ENCODE data around the gene MGAT4B. TPM values are rescaled to one million over a fixed set of nuclear protein-coding genes. Genes with fewer than 3 reads are reported as not detected.
"Not testable (repeated sequence)": the region's sequence is repeated elsewhere in the genome, so short reads cannot be mapped to it uniquely, and the experiment has no call there.

Gene MGAT4B
- total RNA-seq, 4 donors from 2014 or later, result 366 to 1,291 (median 1,007) TPM

DNA sequence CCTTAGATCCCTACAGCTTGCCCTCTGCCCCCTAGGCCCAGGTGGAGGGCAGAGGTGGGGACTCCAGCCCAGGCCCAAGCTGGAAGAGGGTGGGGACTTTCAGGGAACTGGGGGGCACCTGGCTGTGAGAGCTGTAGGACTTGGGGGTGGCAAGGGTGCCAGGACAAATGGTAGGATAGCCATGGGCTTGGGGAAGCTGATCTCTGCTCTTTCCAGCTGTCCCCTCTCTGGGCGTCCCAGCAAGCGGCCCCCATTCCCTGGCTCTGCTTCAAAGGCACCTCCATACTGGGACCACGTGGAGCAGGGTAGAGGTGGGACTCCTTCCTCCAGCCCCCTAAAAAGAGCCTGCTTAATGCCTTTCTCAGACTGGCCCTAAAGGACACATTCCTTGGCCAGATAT is 12.5 kb downstream of the MGAT4B start:
- H3K27ac ChIP-seq, result peak overlapping the region in 3 of 4 donors; percentile 55 to 62 (median 61)
- peaks cover 0 to 38% (median 24%) of the 10 kb centered on the region in 4 donors for H3K4me1 ChIP-seq
- no peaks in the 10 kb centered on the region for H3K9me3 ChIP-seq
- peak overlapping the region in 2 of 4 donors; percentile 3 to 13 for H3K4me3 ChIP-seq
- no peaks in the 10 kb centered on the region for H3K27me3 ChIP-seq
- no peak for DNase-seq
- TF ChIP-seq, protein P1, sequence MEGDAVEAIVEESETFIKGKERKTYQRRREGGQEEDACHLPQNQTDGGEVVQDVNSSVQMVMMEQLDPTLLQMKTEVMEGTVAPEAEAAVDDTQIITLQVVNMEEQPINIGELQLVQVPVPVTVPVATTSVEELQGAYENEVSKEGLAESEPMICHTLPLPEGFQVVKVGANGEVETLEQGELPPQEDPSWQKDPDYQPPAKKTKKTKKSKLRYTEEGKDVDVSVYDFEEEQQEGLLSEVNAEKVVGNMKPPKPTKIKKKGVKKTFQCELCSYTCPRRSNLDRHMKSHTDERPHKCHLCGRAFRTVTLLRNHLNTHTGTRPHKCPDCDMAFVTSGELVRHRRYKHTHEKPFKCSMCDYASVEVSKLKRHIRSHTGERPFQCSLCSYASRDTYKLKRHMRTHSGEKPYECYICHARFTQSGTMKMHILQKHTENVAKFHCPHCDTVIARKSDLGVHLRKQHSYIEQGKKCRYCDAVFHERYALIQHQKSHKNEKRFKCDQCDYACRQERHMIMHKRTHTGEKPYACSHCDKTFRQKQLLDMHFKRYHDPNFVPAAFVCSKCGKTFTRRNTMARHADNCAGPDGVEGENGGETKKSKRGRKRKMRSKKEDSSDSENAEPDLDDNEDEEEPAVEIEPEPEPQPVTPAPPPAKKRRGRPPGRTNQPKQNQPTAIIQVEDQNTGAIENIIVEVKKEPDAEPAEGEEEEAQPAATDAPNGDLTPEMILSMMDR (IDR thresholded peaks at IDR 0.05), result no peak
- TF ChIP-seq POLR2A (IDR thresholded peaks at IDR 0.05), result no peak
- H3K36me3 ChIP-seq, result peaks cover 0 to 22% (median 0%) of the 10 kb centered on the region in 3 donors

DNA sequence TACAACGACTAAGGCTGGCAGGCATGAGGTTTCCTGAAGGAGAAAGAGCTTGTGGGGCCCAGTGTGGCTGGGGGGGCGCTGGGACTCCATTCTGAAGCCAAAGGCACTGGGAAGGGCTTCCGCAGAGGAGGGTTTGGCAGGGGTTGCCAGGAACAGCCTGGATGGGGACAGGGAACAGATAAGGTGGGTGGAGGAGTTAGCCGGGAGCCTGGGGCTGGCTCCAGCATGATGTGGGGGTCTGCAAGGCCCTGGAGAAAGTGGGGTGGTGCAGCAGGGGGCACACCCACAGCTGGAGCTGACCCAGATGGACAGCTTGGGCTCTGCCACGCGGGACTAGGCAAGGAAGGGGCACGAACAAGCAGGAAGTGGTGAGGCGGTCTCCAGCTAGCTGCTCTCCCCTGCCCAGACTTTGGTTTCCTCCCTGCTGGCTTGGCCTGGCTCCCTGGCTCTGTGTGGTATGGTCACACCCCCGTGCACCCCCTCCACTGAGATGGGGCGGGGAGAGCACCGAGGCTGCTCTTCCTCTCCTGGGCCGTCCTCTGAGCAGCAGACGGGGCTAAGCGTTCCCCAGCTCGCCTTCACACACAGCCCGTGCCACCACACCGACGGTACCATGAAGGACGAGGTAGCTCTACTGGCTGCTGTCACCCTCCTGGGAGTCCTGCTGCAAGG is 13.1 kb downstream of the MGAT4B start, which contains the start of gene LTC4S:
LTC4S (plus strand) TSS at position 519 of the 672 bp plus-strand sequence; CDS start at position 614, 95 bp downstream.
- Histone ChIP-seq H3K4me3 (peak within 1 kb of the TSS in 2 of 4 donors; percentile 3 to 60), H3K27me3 (no peaks in the 10 kb centered on the region), H3K9me3 (no peaks in the 10 kb centered on the region), H3K4me1 (peaks cover 0 to 38% (median 24%) of the 10 kb centered on the region in 4 donors), H3K27ac (peak within 1 kb of the TSS in 3 of 4 donors; percentile 55 to 82 (median 61)), H3K36me3 (peaks cover 0 to 16% (median 0%) of the 10 kb centered on the region in 3 donors)
- peak; percentile 57 to 86 (median 83) for DNase-seq
- no peak for TF ChIP-seq POLR2A (IDR thresholded peaks at IDR 0.05)
- TF ChIP-seq, protein P1 (IDR thresholded peaks at IDR 0.05), result no peak

DNA sequence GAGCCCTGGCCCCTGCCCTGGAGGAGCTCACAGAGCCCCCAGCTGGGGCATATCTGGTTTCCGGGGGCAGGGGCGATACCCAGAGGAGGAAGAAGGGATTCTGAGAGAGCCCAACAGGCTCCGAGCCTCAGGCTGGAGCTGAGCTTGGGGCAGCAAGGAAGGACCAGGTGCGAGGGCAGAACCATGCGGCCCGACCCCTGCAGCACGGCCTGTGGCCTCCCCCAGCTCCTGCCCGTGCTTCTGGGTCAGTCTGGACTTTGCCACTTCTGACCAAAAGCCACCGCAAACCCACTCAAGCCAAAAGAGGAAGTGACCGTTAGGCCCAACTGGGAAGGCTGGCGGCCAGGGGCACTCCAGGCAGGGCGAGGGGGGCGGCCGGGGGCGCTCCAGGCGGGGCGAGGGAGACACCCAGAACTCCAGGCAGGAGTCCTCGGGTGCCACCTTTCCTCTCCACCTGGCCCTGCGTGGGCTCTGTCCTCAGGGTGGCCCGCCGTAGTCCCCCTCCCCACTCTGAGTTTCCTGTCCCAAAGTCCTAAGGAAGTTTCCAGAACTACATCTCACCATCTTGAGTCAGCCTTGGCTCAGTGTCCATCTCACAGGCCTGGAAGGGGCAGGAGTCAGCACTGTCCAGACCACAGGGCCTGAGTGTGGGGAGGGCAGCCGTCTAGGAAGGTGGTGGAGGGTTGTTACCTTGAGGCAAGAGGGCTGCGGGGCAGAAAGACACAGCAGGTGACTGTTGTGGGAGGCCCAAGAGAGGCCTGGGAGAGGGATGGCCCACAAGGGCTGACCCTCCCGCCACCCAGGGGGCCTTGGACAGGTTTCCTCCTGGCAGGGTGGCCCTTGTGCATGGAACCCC is 13.8 kb downstream of the MGAT4B start:
- Histone ChIP-seq H3K27ac (peak overlapping the region in 3 of 4 donors; percentile 55 to 62 (median 61)), H3K36me3 (peaks cover 0 to 9% (median 0%) of the 10 kb centered on the region in 3 donors), H3K9me3 (no peaks in the 10 kb centered on the region), H3K27me3 (no peaks in the 10 kb centered on the region), H3K4me3 (no peak overlapping the region), H3K4me1 (peaks cover 0 to 38% (median 24%) of the 10 kb centered on the region in 4 donors)
- DNase-seq, result no peak
- TF ChIP-seq POLR2A (IDR thresholded peaks at IDR 0.05), result no peak
- TF ChIP-seq, protein P1 (IDR thresholded peaks at IDR 0.05), result no peak

DNA sequence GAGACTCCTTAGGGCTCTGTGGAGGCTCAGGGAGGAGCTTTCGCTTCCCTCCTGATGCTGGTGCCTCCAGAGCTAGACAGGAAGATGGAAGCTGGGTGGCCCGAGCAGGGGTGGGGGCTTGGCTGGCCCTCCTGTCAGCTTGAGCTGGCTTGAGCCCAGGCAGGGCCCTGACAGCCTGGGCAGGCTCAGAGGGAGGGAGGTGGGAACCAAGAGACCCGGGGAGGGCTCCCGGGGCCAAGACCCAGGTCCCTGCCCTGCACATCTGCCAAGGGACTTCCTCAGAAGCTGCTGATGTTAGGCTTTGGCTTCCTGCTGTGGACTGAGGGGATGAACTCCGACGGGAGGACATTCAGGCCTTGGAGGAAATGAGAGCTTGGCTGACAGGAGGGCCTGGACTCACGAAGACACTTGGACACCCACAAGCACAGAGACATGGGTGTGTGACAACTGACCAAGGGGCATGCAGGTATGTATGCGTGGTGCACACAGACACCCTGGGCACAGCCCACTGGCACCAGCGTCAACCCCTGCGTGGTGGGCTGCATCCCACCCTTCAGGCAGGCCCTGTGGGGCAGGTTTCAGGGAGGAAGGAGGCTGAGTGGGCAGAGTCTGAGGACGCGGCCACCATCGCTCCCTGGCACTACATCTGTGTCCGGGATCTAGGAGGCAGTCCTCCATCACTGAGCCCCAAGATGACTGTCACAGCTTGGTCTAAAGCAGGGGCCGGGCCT is 14.6 kb downstream of the MGAT4B start:
- Histone ChIP-seq H3K9me3 (no peaks in the 10 kb centered on the region), H3K4me3 (no peak overlapping the region), H3K4me1 (peaks cover 0 to 38% (median 24%) of the 10 kb centered on the region in 4 donors), H3K27ac (peak overlapping the region in 3 of 4 donors; percentile 55 to 62 (median 61)), H3K36me3 (peaks cover 0 to under 1% (median 0%) of the 10 kb centered on the region in 3 donors), H3K27me3 (no peaks in the 10 kb centered on the region)
- TF ChIP-seq POLR2A (IDR thresholded peaks at IDR 0.05), result no peak
- TF ChIP-seq, protein P1 (IDR thresholded peaks at IDR 0.05), result no peak
- no peak for DNase-seq

DNA sequence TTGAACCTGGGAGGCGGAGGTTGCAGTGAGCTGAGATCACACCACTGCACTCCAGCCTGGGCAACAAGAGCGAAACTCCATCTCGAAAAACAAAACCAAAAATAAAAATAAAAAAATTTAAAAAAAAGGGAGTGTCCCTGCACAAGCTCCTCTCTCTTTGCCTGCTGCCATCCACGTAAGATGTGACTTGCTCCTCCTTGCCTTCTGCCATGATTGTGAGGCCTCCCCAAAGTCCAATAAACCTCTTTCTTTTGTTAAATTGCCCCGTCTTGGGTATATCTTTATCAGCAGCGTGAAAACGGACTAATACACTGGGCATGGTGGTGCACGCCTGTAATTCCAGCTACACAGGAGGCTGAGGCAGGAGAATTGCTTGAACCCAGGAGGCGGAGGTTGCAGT is 17.4 kb downstream of the MGAT4B start:
- not testable (repeated sequence) for H3K36me3 ChIP-seq, H3K27me3 ChIP-seq, DNase-seq, H3K9me3 ChIP-seq, H3K4me3 ChIP-seq, H3K27ac ChIP-seq
- H3K4me1 ChIP-seq, result peaks cover 0 to 20% (median 7%) of the 10 kb centered on the region in 4 donors

Measured in Peyer's patch (tissue), 4 donors.